NT2/D1 (cell line): ENCODE measurements around the gene RHBDL1.

Experiments used
- SUZ12 ChIP-seq: IDR thresholded peaks from 2 replicates; pipeline ENCODE4 v1.6.1; 2011; ENCODE audit not compliant: insufficient read length, insufficient read depth; ENCODE audit errors: extremely low read depth
- YY1 ChIP-seq: IDR thresholded peaks from 2 replicates; pipeline ENCODE4 v1.6.1; 2011; ENCODE audit not compliant: insufficient read length, insufficient read depth
- ZNF274 ChIP-seq: IDR thresholded peaks from 2 replicates; pipeline ENCODE4 v1.6.1; 2011; ENCODE audit warnings: mild to moderate bottlenecking, low read depth, low read length

DNA sequence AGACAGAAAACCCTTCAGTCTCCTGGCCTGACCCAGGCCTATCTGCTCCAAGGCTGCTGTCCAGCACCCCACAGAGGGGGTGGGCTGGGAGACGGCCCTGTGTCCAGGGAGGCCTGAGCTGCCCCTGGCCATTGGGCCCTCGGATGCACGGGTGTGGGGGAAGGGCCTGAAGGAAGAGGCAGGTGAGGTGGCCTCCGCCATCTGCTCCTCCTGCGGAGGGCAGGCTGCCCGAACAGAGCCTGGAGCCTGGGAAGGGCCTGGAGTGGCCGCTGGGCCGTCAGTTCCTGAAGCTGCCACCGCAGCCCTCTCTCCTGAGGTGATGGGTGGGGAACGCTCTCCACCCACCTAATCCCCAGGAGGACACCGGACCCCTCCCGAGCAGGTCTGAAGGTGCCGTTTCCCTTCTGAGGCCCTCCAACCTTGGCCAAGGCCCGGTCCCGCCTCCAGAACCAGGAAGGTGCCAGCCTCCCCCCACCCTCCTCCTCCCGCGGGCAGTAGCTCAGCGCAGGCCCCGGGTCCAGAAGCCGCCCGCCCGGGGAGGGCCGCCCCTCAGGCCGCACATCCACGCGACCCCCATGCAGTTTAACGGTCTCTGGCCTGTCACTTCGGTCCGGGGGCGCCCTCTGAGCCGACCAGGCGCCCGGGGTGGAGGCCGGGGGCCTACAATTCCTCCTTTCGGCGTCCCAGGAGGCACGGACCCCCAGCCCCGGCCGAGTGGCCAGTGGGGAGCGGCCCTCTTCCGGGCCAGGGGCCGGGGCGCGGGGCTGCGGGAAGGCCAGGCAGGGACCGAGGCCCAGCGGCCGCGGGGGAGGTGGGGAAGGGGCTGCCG, 29.3 kb downstream of the RHBDL1 start:
- TF ChIP-seq YY1 (no peak), SUZ12 (no peak), ZNF274 (no peak)
